ENCODE results near the gene RBCK1.
"Not testable (repeated sequence)": the region's sequence is repeated elsewhere in the genome, so short reads cannot be mapped to it uniquely, and the experiment has no call there.

Gene RBCK1

GRCh38 chr20:472889-473292, 64.8 kb downstream of the RBCK1 start:
- no peak for DNase-seq (ENCODE audit: low read depth)

- DNase-seq (ENCODE audit: low read depth): no peak
Observed at GRCh38 chr20:474581-474980, 66.5 kb downstream of the RBCK1 start.

GRCh38 chr20:475463-476357, 67.6 kb downstream of the RBCK1 start:
- no peak for DNase-seq (ENCODE audit: low read depth)

- DNase-seq (ENCODE audit: low read depth): not testable (repeated sequence)
Observed at GRCh38 chr20:476561-477249, 68.6 kb downstream of the RBCK1 start.

- DNase-seq (ENCODE audit: low read depth): no peak
Observed at GRCh38 chr20:478010-478948, 70.2 kb downstream of the RBCK1 start.

- DNase-seq (ENCODE audit: low read depth): no peak
Observed at GRCh38 chr20:478949-479429, 70.9 kb downstream of the RBCK1 start.

GRCh38 chr20:479487-479886, 71.4 kb downstream of the RBCK1 start:
- no peak for DNase-seq (ENCODE audit: low read depth)

GRCh38 chr20:480044-480443, 71.9 kb downstream of the RBCK1 start:
- DNase-seq (ENCODE audit: low read depth): no peak

GRCh38 chr20:481167-481566, 73.1 kb downstream of the RBCK1 start:
- DNase-seq (ENCODE audit: low read depth): no peak
